ENCODE results near the gene SLC39A9.

SLC39A9 gene

DNA sequence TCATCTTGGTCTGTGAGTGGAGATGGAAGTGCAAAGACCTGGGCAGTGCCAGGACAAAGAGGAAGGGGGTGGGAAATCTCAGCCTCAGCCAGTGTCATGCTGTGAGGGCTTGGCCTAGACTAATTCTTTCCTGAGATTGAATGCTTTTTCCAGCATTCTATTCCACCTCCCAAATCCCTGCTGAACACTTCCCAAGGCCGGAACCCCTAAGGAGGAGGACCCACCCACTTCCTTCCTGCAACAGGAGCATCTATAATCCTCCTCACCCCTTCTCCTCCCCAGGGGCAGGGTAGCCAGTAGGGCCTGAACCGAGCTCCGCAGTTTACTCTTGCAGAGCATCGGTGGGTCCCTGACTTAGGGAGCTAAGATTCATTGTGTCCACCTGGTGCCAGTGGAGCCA is 89.3 kb downstream of the SLC39A9 start:
- no peak for TF ChIP-seq MYC (IDR thresholded peaks at IDR 0.05; ENCODE audit: low read depth, low read length)
- no peak for TF ChIP-seq POLR2A (IDR thresholded peaks at IDR 0.05; ENCODE audit: extremely low read depth, insufficient read length)
- TF ChIP-seq, protein P1, sequence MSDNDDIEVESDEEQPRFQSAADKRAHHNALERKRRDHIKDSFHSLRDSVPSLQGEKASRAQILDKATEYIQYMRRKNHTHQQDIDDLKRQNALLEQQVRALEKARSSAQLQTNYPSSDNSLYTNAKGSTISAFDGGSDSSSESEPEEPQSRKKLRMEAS (IDR thresholded peaks at IDR 0.05; ENCODE audit: low read depth, low read length): no peak
- no peak for DNase-seq (ENCODE audit: low read depth)
- no peak overlapping the region for H3K4me3 ChIP-seq (ENCODE audit: low read depth, low read length)

DNA sequence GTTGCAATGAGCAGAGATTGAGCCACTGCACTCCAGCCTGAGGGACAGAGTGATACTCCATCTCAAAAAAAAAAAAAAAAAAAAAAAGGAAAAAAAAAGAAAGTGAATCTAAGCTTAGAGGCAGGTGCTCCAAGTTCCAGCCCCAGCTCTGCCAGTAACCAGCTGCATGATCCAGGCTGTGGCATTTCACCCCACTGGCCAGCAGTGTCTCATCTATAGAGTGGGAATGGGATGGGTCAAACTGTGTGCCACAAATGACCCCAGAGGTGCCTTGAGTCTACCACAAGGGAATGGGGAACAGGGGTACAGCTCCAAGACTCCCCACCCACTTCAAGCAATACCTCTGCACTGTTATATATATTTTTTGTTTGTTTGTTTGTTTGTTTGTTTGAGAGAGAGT is 91.0 kb downstream of the SLC39A9 start:
- TF ChIP-seq MYC (IDR thresholded peaks at IDR 0.05; ENCODE audit: low read depth, low read length) (no peak), POLR2A (IDR thresholded peaks at IDR 0.05; ENCODE audit: extremely low read depth, insufficient read length) (no peak)
- TF ChIP-seq, protein P1 (IDR thresholded peaks at IDR 0.05; ENCODE audit: low read depth, low read length): no peak
- TF ChIP-seq, protein P2, sequence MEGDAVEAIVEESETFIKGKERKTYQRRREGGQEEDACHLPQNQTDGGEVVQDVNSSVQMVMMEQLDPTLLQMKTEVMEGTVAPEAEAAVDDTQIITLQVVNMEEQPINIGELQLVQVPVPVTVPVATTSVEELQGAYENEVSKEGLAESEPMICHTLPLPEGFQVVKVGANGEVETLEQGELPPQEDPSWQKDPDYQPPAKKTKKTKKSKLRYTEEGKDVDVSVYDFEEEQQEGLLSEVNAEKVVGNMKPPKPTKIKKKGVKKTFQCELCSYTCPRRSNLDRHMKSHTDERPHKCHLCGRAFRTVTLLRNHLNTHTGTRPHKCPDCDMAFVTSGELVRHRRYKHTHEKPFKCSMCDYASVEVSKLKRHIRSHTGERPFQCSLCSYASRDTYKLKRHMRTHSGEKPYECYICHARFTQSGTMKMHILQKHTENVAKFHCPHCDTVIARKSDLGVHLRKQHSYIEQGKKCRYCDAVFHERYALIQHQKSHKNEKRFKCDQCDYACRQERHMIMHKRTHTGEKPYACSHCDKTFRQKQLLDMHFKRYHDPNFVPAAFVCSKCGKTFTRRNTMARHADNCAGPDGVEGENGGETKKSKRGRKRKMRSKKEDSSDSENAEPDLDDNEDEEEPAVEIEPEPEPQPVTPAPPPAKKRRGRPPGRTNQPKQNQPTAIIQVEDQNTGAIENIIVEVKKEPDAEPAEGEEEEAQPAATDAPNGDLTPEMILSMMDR (IDR thresholded peaks at IDR 0.05; ENCODE audit: low read depth, low read length): no peak
- no peak overlapping the region for H3K4me3 ChIP-seq (ENCODE audit: low read depth, low read length)
- DNase-seq (ENCODE audit: low read depth): no peak

DNA sequence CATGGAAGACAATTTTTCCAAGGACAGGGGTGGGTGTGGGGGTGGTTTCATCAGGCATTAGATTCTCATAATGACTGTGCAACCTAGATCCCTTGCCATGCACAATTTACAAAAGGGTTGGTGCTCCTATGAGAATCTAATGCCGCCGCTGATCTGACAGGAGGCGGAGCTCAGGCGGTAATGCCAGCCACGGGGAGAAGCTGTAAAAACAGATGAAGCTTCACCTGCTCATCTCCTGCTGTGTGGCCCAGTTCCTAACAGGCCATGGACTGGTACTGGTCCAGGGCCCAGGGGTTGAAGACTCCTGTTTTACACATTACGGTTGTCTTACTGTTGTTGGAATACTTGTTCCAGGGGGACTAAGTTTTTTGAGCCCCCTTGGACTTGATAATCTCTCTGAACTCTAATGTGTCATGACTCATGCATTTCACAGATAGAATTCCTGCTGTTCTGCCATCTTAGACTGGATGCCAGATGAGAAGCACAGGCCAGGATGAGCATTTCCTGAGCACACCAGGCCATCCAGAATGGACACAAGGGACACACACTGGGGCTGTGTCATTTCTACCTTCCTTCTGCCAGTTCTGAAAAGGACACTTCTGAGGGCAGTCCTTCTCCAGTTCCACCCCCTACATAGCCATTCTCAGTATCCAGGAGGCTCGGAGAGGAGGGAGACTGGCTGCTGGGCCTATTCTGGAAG is 91.9 kb downstream of the SLC39A9 start:
- DNase-seq (ENCODE audit: low read depth): no peak
- no peak for TF ChIP-seq MYC (IDR thresholded peaks at IDR 0.05; ENCODE audit: low read depth, low read length)
- TF ChIP-seq, protein P1 (IDR thresholded peaks at IDR 0.05; ENCODE audit: low read depth, low read length): no peak
- TF ChIP-seq, protein P2 (IDR thresholded peaks at IDR 0.05; ENCODE audit: low read depth, low read length): no peak
- no peak for TF ChIP-seq POLR2A (IDR thresholded peaks at IDR 0.05; ENCODE audit: extremely low read depth, insufficient read length)
- H3K4me3 ChIP-seq (ENCODE audit: low read depth, low read length): no peak overlapping the region

DNA sequence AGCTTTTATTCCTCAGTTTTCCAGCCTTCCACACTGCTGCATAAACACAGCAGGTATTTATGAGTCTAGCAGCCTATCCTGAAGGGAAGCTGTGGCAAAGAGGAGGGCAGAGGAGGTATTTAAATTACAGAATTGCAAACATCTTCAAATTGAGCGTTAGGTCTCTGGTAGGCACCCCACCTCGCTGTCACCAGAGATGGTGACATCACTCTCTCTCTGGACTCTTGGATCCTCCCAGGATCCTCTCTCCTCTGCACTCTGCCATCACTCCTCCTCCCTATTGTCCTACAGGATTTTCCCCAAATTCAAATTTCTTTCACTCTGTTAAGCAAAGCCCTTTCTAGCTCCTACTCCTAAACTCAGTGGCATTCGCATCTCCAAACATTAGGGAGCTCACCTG is 92.7 kb downstream of the SLC39A9 start:
- no peak for DNase-seq (ENCODE audit: low read depth)
- no peak overlapping the region for H3K4me3 ChIP-seq (ENCODE audit: low read depth, low read length)
- TF ChIP-seq, protein P1 (IDR thresholded peaks at IDR 0.05; ENCODE audit: low read depth, low read length): no peak
- TF ChIP-seq MYC (IDR thresholded peaks at IDR 0.05; ENCODE audit: low read depth, low read length) (no peak), POLR2A (IDR thresholded peaks at IDR 0.05; ENCODE audit: extremely low read depth, insufficient read length) (no peak)
- TF ChIP-seq, protein P2 (IDR thresholded peaks at IDR 0.05; ENCODE audit: low read depth, low read length): no peak

DNA sequence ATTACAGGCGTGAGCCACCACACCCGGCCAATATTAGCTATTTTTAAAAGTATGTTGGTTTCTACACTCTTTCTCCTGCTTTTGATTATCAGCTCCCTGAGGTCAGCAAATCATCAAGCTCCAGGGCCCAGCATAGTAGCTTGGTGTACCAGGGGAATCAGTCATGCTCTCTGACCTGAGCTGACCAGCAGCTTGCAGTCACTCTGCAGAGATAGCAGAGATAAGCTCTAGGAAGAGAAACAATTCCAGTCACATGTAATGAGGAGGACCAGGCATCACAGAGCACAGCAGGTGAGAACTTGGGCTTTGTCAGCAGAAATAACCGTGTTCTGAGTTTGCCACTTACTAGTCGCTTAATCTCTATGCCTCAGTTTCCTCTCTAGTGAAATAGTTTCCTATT is 94.5 kb downstream of the SLC39A9 start:
- no peak for DNase-seq (ENCODE audit: low read depth)
- no peak for TF ChIP-seq MYC (IDR thresholded peaks at IDR 0.05; ENCODE audit: low read depth, low read length)
- no peak for TF ChIP-seq POLR2A (IDR thresholded peaks at IDR 0.05; ENCODE audit: extremely low read depth, insufficient read length)
- TF ChIP-seq, protein P1 (IDR thresholded peaks at IDR 0.05; ENCODE audit: low read depth, low read length): no peak
- TF ChIP-seq, protein P2 (IDR thresholded peaks at IDR 0.05; ENCODE audit: low read depth, low read length): no peak
- H3K4me3 ChIP-seq (ENCODE audit: low read depth, low read length): no peak overlapping the region

DNA sequence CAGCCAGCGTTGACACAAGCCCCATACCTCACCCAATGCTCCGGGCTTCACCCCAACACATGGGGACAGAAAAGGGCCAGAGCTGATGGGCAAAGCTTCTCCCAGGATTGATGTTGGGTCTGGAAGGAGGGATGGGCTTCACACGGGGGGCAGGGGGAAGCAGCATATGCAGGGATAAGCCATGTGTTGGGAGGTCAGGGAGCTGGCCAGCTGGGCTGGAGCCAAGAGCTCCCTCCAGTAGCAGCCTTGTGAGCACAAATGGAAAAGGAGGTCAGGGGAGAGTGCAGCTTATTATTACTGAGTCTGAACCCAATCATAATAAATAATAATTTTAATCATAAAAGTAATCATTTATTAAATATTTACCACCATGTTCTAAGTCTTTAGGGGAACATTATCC is 95.3 kb downstream of the SLC39A9 start:
- no peak for DNase-seq (ENCODE audit: low read depth)
- TF ChIP-seq MYC (IDR thresholded peaks at IDR 0.05; ENCODE audit: low read depth, low read length) (no peak), POLR2A (IDR thresholded peaks at IDR 0.05; ENCODE audit: extremely low read depth, insufficient read length) (no peak)
- TF ChIP-seq, protein P2 (IDR thresholded peaks at IDR 0.05; ENCODE audit: low read depth, low read length): no peak
- TF ChIP-seq, protein P1 (IDR thresholded peaks at IDR 0.05; ENCODE audit: low read depth, low read length): no peak
- no peak overlapping the region for H3K4me3 ChIP-seq (ENCODE audit: low read depth, low read length)

Measured in NB4 (cell line).